Measurements from ENCODE around the gene ETFBKMT.
A peak's percentile ranks its signal among the peaks of the same experiment; 100 is the strongest.

ETFBKMT gene

DNA sequence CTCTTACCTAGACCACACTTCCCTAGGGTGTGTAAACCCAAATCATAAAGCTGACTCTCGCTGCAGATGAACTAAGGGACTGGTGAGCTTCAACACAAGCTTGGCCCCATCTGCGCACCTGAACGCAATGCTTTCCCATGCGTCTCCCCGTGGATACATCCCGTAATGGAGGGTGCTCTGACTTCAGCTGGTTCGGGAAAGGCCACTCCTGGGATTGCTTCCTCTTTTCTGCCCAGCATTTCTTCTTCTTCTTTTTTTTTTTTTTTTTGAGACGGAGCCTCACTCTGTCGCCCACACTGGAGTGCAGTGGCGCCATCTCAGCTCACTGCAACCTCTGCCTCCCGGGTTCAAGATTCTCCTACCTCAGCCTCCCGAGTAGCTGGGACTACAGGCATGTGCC, 27.7 kb upstream of the ETFBKMT start:
- no peak overlapping the region for H2AFZ ChIP-seq (ENCODE audit: low read length, unreplicated experiment)
- H3K27me3 ChIP-seq (ENCODE audit: insufficient read depth, low read length): no peaks in the 10 kb centered on the region

GRCh38 chr12:31633464-31633863, 26.0 kb upstream of the ETFBKMT start:
- Histone ChIP-seq H3K36me3 (ENCODE audit: insufficient read depth, low read length) (no peaks in the 10 kb centered on the region), H3K27me3 (ENCODE audit: insufficient read depth, low read length) (no peaks in the 10 kb centered on the region), H3K4me3 (ENCODE audit: low read depth, low read length) (no peak overlapping the region), H2AFZ (ENCODE audit: low read length, unreplicated experiment) (no peak overlapping the region), H3K27ac (ENCODE audit: low read depth, low read length) (no peak overlapping the region), H3K79me2 (ENCODE audit: control insufficient read depth, insufficient read depth, low read length, unreplicated experiment) (no peaks in the 10 kb centered on the region), H3K4me1 (ENCODE audit: control insufficient read depth, insufficient read depth, low read length, unreplicated experiment) (no peaks in the 10 kb centered on the region)

More for the DNA sequence above, 27.7 kb upstream of the ETFBKMT start:
- no peaks in the 10 kb centered on the region for H3K36me3 ChIP-seq (ENCODE audit: insufficient read depth, low read length)
- no peaks in the 10 kb centered on the region for H3K4me1 ChIP-seq (ENCODE audit: control insufficient read depth, insufficient read depth, low read length, unreplicated experiment)
- H3K79me2 ChIP-seq (ENCODE audit: control insufficient read depth, insufficient read depth, low read length, unreplicated experiment): no peaks in the 10 kb centered on the region
- H3K4me3 ChIP-seq (ENCODE audit: low read depth, low read length): no peak overlapping the region
- H3K27ac ChIP-seq (ENCODE audit: low read depth, low read length): no peak overlapping the region

DNA sequence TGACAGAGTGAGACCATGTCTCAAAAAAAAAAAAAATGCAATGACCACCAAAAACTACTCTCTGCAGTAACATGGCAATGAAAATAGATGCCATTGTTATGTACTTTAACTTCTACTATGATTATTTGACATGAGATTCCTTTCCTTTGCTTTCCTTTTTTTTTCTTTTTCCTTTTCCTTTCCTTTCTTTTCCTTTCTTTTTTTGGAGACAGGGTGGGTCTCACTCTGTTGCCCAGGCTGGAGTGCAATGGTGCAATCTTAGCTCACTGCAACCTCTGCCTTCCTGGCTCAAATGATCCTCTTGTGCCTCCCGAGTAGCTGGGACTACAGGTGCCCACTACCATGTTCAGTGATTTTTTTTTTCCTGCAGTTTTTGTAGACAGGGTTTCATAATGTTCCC, 24.9 kb upstream of the ETFBKMT start:
- Histone ChIP-seq H2AFZ (ENCODE audit: low read length, unreplicated experiment) (no peak overlapping the region), H3K27ac (ENCODE audit: low read depth, low read length) (no peak overlapping the region), H3K79me2 (ENCODE audit: control insufficient read depth, insufficient read depth, low read length, unreplicated experiment) (no peaks in the 10 kb centered on the region), H3K36me3 (ENCODE audit: insufficient read depth, low read length) (no peaks in the 10 kb centered on the region), H3K27me3 (ENCODE audit: insufficient read depth, low read length) (no peaks in the 10 kb centered on the region), H3K4me1 (ENCODE audit: control insufficient read depth, insufficient read depth, low read length, unreplicated experiment) (no peaks in the 10 kb centered on the region), H3K4me3 (ENCODE audit: low read depth, low read length) (no peak overlapping the region)

GRCh38 chr12:31641509-31642090, 17.9 kb upstream of the ETFBKMT start:
- Histone ChIP-seq H3K4me1 (ENCODE audit: control insufficient read depth, insufficient read depth, low read length, unreplicated experiment) (no peaks in the 10 kb centered on the region), H2AFZ (ENCODE audit: low read length, unreplicated experiment) (no peak overlapping the region), H3K36me3 (ENCODE audit: insufficient read depth, low read length) (no peaks in the 10 kb centered on the region), H3K79me2 (ENCODE audit: control insufficient read depth, insufficient read depth, low read length, unreplicated experiment) (no peaks in the 10 kb centered on the region), H3K27me3 (ENCODE audit: insufficient read depth, low read length) (no peaks in the 10 kb centered on the region), H3K27ac (ENCODE audit: low read depth, low read length) (no peak overlapping the region), H3K4me3 (ENCODE audit: low read depth, low read length) (no peak overlapping the region)

DNA sequence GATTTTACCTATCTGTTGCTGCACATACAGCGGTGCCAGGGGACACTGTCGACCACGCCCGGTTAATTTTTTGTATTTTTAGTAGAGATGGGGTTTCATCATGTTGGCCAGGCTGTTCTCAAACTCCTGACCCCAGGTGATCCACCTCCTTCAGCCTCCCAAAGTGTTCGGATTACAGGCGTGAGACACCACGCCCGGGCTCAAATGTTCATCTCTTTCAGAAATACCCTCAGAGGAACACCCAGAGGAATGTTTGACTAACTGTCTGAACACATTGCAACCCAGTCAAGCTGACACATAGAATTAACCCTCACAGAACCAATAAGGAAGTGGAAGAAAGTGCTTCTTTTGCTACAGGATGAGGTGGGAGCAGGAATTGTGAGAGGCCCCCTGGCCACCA, 15.0 kb upstream of the ETFBKMT start:
- Histone ChIP-seq H3K79me2 (ENCODE audit: control insufficient read depth, insufficient read depth, low read length, unreplicated experiment) (no peaks in the 10 kb centered on the region), H2AFZ (ENCODE audit: low read length, unreplicated experiment) (no peak overlapping the region), H3K4me1 (ENCODE audit: control insufficient read depth, insufficient read depth, low read length, unreplicated experiment) (no peaks in the 10 kb centered on the region), H3K36me3 (ENCODE audit: insufficient read depth, low read length) (no peaks in the 10 kb centered on the region), H3K4me3 (ENCODE audit: low read depth, low read length) (no peak overlapping the region), H3K27me3 (ENCODE audit: insufficient read depth, low read length) (no peaks in the 10 kb centered on the region), H3K27ac (ENCODE audit: low read depth, low read length) (no peak overlapping the region)

DNA sequence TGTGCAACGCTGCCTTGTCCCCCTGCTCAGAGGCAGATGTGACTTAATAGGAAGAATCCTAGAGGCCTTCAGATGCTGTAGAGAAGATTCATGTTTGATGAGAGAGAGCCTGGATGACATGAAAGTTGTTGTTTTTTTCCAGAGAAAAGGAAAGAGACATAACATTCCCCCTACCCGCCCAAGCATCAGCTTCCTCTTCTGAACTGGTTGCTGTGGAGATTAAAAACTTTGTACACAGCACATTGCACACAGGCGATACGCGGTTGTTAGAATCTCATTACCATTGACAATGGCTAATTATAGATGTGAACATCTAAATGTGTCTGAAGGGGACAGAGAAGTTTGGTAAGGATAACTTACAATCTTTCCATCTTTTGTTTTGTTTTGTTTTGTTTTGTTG, 13.6 kb upstream of the ETFBKMT start:
- H3K4me1 ChIP-seq (ENCODE audit: control insufficient read depth, insufficient read depth, low read length, unreplicated experiment): no peaks in the 10 kb centered on the region
- H3K4me3 ChIP-seq (ENCODE audit: low read depth, low read length): no peak overlapping the region
- no peak overlapping the region for H2AFZ ChIP-seq (ENCODE audit: low read length, unreplicated experiment)
- no peaks in the 10 kb centered on the region for H3K79me2 ChIP-seq (ENCODE audit: control insufficient read depth, insufficient read depth, low read length, unreplicated experiment)
- no peaks in the 10 kb centered on the region for H3K27me3 ChIP-seq (ENCODE audit: insufficient read depth, low read length)
- H3K36me3 ChIP-seq (ENCODE audit: insufficient read depth, low read length): no peaks in the 10 kb centered on the region
- H3K27ac ChIP-seq (ENCODE audit: low read depth, low read length): no peak overlapping the region

DNA sequence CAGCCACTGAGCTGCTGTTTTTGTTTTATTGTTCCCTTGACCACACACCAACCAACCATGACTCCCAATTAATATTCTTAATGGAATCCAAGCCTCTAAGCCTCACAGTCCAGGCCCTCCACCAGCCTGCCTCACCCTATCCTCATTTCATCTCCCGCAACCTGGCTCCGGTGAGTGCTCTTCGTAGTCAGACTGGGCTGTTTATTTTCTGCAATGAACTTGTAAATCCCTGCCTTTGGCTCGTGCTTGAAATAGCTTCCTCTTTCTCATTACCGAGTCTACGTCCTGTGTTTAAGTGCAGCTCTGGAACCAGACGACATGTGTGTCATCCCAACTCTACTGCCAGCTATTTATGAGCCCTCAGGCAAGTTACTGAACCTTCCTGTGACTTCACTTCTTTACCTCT, 12.4 kb upstream of the ETFBKMT start:
- no peak overlapping the region for H3K27ac ChIP-seq (ENCODE audit: low read depth, low read length)
- H3K4me1 ChIP-seq (ENCODE audit: control insufficient read depth, insufficient read depth, low read length, unreplicated experiment): no peaks in the 10 kb centered on the region
- H3K79me2 ChIP-seq (ENCODE audit: control insufficient read depth, insufficient read depth, low read length, unreplicated experiment): no peaks in the 10 kb centered on the region
- no peaks in the 10 kb centered on the region for H3K27me3 ChIP-seq (ENCODE audit: insufficient read depth, low read length)
- H2AFZ ChIP-seq (ENCODE audit: low read length, unreplicated experiment): no peak overlapping the region
- H3K36me3 ChIP-seq (ENCODE audit: insufficient read depth, low read length): no peaks in the 10 kb centered on the region
- no peak overlapping the region for H3K4me3 ChIP-seq (ENCODE audit: low read depth, low read length)

DNA sequence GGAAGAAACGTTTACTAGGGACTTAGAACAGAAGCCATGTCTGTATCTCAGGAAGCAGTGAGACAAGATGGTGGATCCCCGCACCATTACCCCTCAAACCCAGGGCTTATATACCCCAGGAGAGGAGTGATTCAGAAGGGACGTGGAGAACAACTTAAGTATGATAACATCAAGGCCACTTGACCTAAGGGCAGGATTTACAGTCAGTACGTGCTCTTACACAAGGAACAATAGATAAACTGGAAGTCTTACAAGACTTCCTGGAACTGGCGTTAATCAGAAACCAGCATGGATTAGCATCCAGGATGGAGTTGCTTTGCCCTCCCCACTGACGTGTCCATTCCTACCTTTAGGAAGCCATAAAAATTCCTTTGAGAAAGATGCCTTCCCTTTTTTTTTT, 8.6 kb upstream of the ETFBKMT start:
- H2AFZ ChIP-seq (ENCODE audit: low read length, unreplicated experiment): peak overlapping the region; percentile 72
- H3K27me3 ChIP-seq (ENCODE audit: insufficient read depth, low read length): no peaks in the 10 kb centered on the region
- H3K36me3 ChIP-seq (ENCODE audit: insufficient read depth, low read length): no peaks in the 10 kb centered on the region
- H3K79me2 ChIP-seq (ENCODE audit: control insufficient read depth, insufficient read depth, low read length, unreplicated experiment): no peaks in the 10 kb centered on the region
- peaks cover 4% of the 10 kb centered on the region for H3K4me1 ChIP-seq (ENCODE audit: control insufficient read depth, insufficient read depth, low read length, unreplicated experiment)
- no peak overlapping the region for H3K27ac ChIP-seq (ENCODE audit: low read depth, low read length)
- no peak overlapping the region for H3K4me3 ChIP-seq (ENCODE audit: low read depth, low read length)

GRCh38 chr12:31651893-31652521, 7.5 kb upstream of the ETFBKMT start:
- Histone ChIP-seq H3K36me3 (ENCODE audit: insufficient read depth, low read length) (no peaks in the 10 kb centered on the region), H3K4me3 (ENCODE audit: low read depth, low read length) (no peak overlapping the region), H3K27me3 (ENCODE audit: insufficient read depth, low read length) (no peaks in the 10 kb centered on the region), H2AFZ (ENCODE audit: low read length, unreplicated experiment) (peak overlapping the region; percentile 77), H3K4me1 (ENCODE audit: control insufficient read depth, insufficient read depth, low read length, unreplicated experiment) (peaks cover 4% of the 10 kb centered on the region), H3K79me2 (ENCODE audit: control insufficient read depth, insufficient read depth, low read length, unreplicated experiment) (no peaks in the 10 kb centered on the region), H3K27ac (ENCODE audit: low read depth, low read length) (no peak overlapping the region)

- Histone ChIP-seq H3K36me3 (ENCODE audit: insufficient read depth, low read length) (no peaks in the 10 kb centered on the region), H3K4me1 (ENCODE audit: control insufficient read depth, insufficient read depth, low read length, unreplicated experiment) (peaks cover 8% of the 10 kb centered on the region), H3K27me3 (ENCODE audit: insufficient read depth, low read length) (no peaks in the 10 kb centered on the region), H3K79me2 (ENCODE audit: control insufficient read depth, insufficient read depth, low read length, unreplicated experiment) (no peaks in the 10 kb centered on the region), H3K27ac (ENCODE audit: low read depth, low read length) (no peak overlapping the region), H2AFZ (ENCODE audit: low read length, unreplicated experiment) (no peak overlapping the region), H3K4me3 (ENCODE audit: low read depth, low read length) (no peak overlapping the region)
Observed at GRCh38 chr12:31655208-31655607, 4.3 kb upstream of the ETFBKMT start.

- H3K27me3 ChIP-seq (ENCODE audit: insufficient read depth, low read length): no peaks in the 10 kb centered on the region
- H3K4me3 ChIP-seq (ENCODE audit: low read depth, low read length): no peak overlapping the region
- no peaks in the 10 kb centered on the region for H3K79me2 ChIP-seq (ENCODE audit: control insufficient read depth, insufficient read depth, low read length, unreplicated experiment)
- H2AFZ ChIP-seq (ENCODE audit: low read length, unreplicated experiment): no peak overlapping the region
- no peaks in the 10 kb centered on the region for H3K36me3 ChIP-seq (ENCODE audit: insufficient read depth, low read length)
- no peak overlapping the region for H3K27ac ChIP-seq (ENCODE audit: low read depth, low read length)
- peaks cover 8% of the 10 kb centered on the region for H3K4me1 ChIP-seq (ENCODE audit: control insufficient read depth, insufficient read depth, low read length, unreplicated experiment)
Observed at GRCh38 chr12:31655792-31656191, 3.7 kb upstream of the ETFBKMT start.
